ENCODE data around the gene CNKSR2. TPM values are rescaled to one million over a fixed set of nuclear protein-coding genes. Genes with fewer than 3 reads are reported as not detected.

The CNKSR2 gene
- total RNA-seq, 1 experiment from 2014 or later, result not detected

DNA sequence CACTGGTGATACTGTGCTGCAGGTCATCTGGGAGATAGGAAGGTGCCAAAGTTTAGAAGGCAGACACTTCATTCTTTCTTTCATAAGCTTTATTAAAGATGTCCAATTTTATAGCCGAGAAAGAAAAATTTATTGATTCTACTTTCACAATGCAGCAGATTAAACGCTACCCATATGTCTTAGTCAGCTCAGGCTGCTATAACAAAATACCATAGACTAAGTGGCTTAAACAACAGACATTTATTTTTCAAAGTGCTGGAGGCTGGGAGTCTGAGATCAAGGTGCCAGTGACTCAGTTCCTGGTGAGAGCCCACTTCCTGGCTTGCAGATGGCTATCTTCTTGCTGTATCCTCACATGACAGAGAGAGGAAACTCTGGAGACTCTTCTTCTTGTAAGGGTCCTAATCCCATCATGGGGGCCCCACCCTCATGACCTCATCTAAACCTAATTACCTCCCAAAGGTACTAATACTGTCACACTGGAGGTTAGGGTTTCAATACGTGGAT lies 317.3 kb downstream of the CNKSR2 start:
- no peak for TF ChIP-seq CBX3 (IDR thresholded peaks at IDR 0.05; ENCODE audit: low read depth)
- TF ChIP-seq ELF1 (IDR thresholded peaks at IDR 0.05; ENCODE audit: borderline replicate concordance, low read depth), result no peak
- no peak for TF ChIP-seq SP1 (IDR thresholded peaks at IDR 0.05; ENCODE audit: low read depth)
- no peak for TF ChIP-seq SIN3A (IDR thresholded peaks at IDR 0.05; ENCODE audit: low read depth)
- TF ChIP-seq, protein P1, sequence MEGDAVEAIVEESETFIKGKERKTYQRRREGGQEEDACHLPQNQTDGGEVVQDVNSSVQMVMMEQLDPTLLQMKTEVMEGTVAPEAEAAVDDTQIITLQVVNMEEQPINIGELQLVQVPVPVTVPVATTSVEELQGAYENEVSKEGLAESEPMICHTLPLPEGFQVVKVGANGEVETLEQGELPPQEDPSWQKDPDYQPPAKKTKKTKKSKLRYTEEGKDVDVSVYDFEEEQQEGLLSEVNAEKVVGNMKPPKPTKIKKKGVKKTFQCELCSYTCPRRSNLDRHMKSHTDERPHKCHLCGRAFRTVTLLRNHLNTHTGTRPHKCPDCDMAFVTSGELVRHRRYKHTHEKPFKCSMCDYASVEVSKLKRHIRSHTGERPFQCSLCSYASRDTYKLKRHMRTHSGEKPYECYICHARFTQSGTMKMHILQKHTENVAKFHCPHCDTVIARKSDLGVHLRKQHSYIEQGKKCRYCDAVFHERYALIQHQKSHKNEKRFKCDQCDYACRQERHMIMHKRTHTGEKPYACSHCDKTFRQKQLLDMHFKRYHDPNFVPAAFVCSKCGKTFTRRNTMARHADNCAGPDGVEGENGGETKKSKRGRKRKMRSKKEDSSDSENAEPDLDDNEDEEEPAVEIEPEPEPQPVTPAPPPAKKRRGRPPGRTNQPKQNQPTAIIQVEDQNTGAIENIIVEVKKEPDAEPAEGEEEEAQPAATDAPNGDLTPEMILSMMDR (IDR thresholded peaks at IDR 0.05 in 2 of 3, conservative IDR thresholded peaks at IDR 0.05 in 1 of 3; ENCODE audit: borderline replicate concordance in 1 of 3, insufficient read depth in 1 of 3, low read depth in 2 of 3, low read length in 2 of 3), result no peak
- TF ChIP-seq, protein P2, sequence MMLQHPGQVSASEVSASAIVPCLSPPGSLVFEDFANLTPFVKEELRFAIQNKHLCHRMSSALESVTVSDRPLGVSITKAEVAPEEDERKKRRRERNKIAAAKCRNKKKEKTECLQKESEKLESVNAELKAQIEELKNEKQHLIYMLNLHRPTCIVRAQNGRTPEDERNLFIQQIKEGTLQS (IDR thresholded peaks at IDR 0.05), result no peak
- Histone ChIP-seq H3K9me3 (ENCODE audit: control insufficient read depth in 1 of 2, insufficient read depth in 1 of 2, low read depth in 1 of 2, low read length in 2 of 2) (no peaks in the 10 kb centered on the region), H3K4me1 (ENCODE audit: control insufficient read depth in 1 of 2, insufficient read depth in 2 of 2, low read length in 2 of 2) (no peaks in the 10 kb centered on the region), H2AFZ (ENCODE audit: low read depth, low read length, poor library complexity, severe bottlenecking) (no peak overlapping the region), H3K27me3 (ENCODE audit: insufficient read depth, low read length) (no peaks in the 10 kb centered on the region), H3K36me3 (ENCODE audit: control insufficient read depth in 1 of 2, insufficient read depth in 2 of 2, low read length in 2 of 2) (no peaks in the 10 kb centered on the region), H3K27ac (ENCODE audit: low read depth, low read length) (no peak overlapping the region), H4K20me1 (ENCODE audit: insufficient read depth) (no peaks in the 10 kb centered on the region), H3K79me2 (ENCODE audit: insufficient read depth, low read length) (no peaks in the 10 kb centered on the region), H3K9ac (ENCODE audit: low read length) (no peak overlapping the region), H3K4me3 (replicated peaks in 1 of 2; ENCODE audit: low read depth in 1 of 2, low read length in 2 of 2) (no peak overlapping the region), H3K4me2 (ENCODE audit: low read length) (no peak overlapping the region), H3K9me2 (ENCODE audit: insufficient read depth) (no peaks in the 10 kb centered on the region)
- ChIA-PET CTCF (no interaction called here), POLR2A (no interaction called here), RAD21 (ENCODE audit: low non-redundant PET in 1 of 2, low total read pairs in 2 of 2, uncharacterized antibody in 2 of 2, unreplicated experiment in 2 of 2) (no interaction called here)
- no TSS peak for BruUV-seq (replicated peaks)
- intact Hi-C loops (cut with micrococcal nuclease), result no loop called here
- ATAC-seq, result no peak
- DNase-seq (ENCODE audit: low read depth, low spot score), result no peak

DNA sequence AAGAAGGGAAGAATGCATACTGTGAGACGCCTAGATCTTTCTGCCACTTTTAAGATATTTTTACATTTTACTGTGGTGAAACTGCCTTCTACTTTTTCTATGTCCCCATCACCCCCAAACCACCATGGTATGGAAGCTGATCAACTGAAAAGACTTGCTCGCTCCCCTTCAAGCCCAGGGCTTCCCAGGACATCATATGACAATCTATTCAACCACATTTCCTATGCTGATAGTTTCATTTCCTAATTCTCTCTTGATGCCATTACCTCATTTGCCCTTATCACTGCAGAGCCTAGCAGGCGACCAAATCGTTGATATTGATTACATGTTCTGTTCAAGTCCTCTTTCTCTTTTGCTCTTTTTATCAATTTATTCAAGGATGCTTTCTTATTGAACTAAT lies 324.1 kb downstream of the CNKSR2 start:
- Histone ChIP-seq H3K27me3 (ENCODE audit: insufficient read depth, low read length) (no peaks in the 10 kb centered on the region), H4K20me1 (ENCODE audit: insufficient read depth) (no peaks in the 10 kb centered on the region), H2AFZ (ENCODE audit: low read depth, low read length, poor library complexity, severe bottlenecking) (no peak overlapping the region), H3K79me2 (ENCODE audit: insufficient read depth, low read length) (no peaks in the 10 kb centered on the region), H3K4me3 (replicated peaks in 1 of 2; ENCODE audit: low read depth in 1 of 2, low read length in 2 of 2) (no peak overlapping the region), H3K27ac (ENCODE audit: low read depth, low read length) (no peak overlapping the region), H3K4me1 (ENCODE audit: control insufficient read depth in 1 of 2, insufficient read depth in 2 of 2, low read length in 2 of 2) (no peaks in the 10 kb centered on the region), H3K36me3 (ENCODE audit: control insufficient read depth in 1 of 2, insufficient read depth in 2 of 2, low read length in 2 of 2) (no peaks in the 10 kb centered on the region), H3K9me3 (ENCODE audit: control insufficient read depth in 1 of 2, insufficient read depth in 1 of 2, low read depth in 1 of 2, low read length in 2 of 2) (no peaks in the 10 kb centered on the region), H3K9me2 (ENCODE audit: insufficient read depth) (no peaks in the 10 kb centered on the region), H3K9ac (ENCODE audit: low read length) (no peak overlapping the region), H3K4me2 (ENCODE audit: low read length) (no peak overlapping the region)
- ChIA-PET POLR2A (no interaction called here), CTCF (no interaction called here), RAD21 (ENCODE audit: low non-redundant PET in 1 of 2, low total read pairs in 2 of 2, uncharacterized antibody in 2 of 2, unreplicated experiment in 2 of 2) (no interaction called here)
- TF ChIP-seq, protein P3, sequence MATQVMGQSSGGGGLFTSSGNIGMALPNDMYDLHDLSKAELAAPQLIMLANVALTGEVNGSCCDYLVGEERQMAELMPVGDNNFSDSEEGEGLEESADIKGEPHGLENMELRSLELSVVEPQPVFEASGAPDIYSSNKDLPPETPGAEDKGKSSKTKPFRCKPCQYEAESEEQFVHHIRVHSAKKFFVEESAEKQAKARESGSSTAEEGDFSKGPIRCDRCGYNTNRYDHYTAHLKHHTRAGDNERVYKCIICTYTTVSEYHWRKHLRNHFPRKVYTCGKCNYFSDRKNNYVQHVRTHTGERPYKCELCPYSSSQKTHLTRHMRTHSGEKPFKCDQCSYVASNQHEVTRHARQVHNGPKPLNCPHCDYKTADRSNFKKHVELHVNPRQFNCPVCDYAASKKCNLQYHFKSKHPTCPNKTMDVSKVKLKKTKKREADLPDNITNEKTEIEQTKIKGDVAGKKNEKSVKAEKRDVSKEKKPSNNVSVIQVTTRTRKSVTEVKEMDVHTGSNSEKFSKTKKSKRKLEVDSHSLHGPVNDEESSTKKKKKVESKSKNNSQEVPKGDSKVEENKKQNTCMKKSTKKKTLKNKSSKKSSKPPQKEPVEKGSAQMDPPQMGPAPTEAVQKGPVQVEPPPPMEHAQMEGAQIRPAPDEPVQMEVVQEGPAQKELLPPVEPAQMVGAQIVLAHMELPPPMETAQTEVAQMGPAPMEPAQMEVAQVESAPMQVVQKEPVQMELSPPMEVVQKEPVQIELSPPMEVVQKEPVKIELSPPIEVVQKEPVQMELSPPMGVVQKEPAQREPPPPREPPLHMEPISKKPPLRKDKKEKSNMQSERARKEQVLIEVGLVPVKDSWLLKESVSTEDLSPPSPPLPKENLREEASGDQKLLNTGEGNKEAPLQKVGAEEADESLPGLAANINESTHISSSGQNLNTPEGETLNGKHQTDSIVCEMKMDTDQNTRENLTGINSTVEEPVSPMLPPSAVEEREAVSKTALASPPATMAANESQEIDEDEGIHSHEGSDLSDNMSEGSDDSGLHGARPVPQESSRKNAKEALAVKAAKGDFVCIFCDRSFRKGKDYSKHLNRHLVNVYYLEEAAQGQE (IDR thresholded peaks at IDR 0.05; ENCODE audit: low read depth), result no peak
- no peak for TF ChIP-seq POLR2A (IDR thresholded peaks at IDR 0.05; ENCODE audit: borderline replicate concordance, extremely low read depth, insufficient read depth, insufficient read length)
- ATAC-seq, result no peak
- intact Hi-C loops (cut with micrococcal nuclease), result no loop called here
- BruUV-seq (replicated peaks), result no TSS peak
- no peak for DNase-seq (ENCODE audit: low read depth, low spot score)

All from HCT116 (cell line).